K562 (cell line): ENCODE measurements around the gene TSR2. TPM values are rescaled to one million over a fixed set of nuclear protein-coding genes. Genes with fewer than 3 reads are reported as not detected.

ENCODE experiments used
- ATAC-seq: fragments of 200-7000 bp; cut with Tn5 transposase; 3 replicates; pipeline ENCODE4 v1.9.1; 2020; ENCODE audit warnings: moderate library complexity
- BruUV-seq: library from RNA; stranded (reverse); fragments of 400-500 nt; replicated peaks from 2 replicates; lab custom pipeline; 2021; lab: Mats Ljungman, UMichigan
- CTCF ChIA-PET: fragments of 300-600 bp; formaldehyde crosslinking; extraction: SDS; loops from one replicate; lab custom pipeline; 2021; ENCODE audit warnings: low intra/inter-chr PET ratio; lab: Yijun Ruan, JAX
- POLR2A ChIA-PET: fragments of 300-600, 350-650 bp; sonication (Branson Sonifier 250); formaldehyde crosslinking; extraction: SDS; loops from one replicate; lab custom pipeline; 2021; ENCODE audit warnings: antibody characterized with exemption, inconsistent platforms; lab: Yijun Ruan, JAX
- DNase-seq, 4 experiments: peaks; one replicate each; pipeline versions ENCODE4 v3.0.0 to v3.0.0-alpha.2; 2011 to 2018; ENCODE audit warnings: low spot score in 3 of 4, mixed read lengths in 3 of 4; ENCODE audit errors: extremely low read depth in 1 of 4
- FAIRE-seq: peaks from 2 replicates; lab custom pipeline; 2011; peaks lifted over from hg19 to GRCh38; lab: Jason Lieb, UNC
- H2AFZ ChIP-seq: 2 replicates; pipeline ENCODE4 v1.6.0; 2011; ENCODE audit warnings: low read depth, low read length, control low read depth, inconsistent platforms
- H3K27ac ChIP-seq: fragments of 200-600 bp; 3 replicates; pipeline ENCODE4 v1.8.0; 2011; ENCODE audit warnings: low read depth, mild to moderate bottlenecking, control low read depth, inconsistent platforms, low read length, moderate library complexity, mixed read lengths; ENCODE audit errors: extremely low read depth
- H3K27me3 ChIP-seq, 2 experiments: fragments of 300-600 bp in 1 of 2; 2 replicates in 1 of 2; 3 replicates in 1 of 2; pipeline versions ENCODE4 v1.6.0 to v1.8.0; 2011; ENCODE audit warnings: inconsistent platforms in 2 of 2, low read length in 2 of 2, mild to moderate bottlenecking in 1 of 2, mixed read lengths in 1 of 2, moderate library complexity in 1 of 2; ENCODE audit not compliant: control insufficient read depth in 2 of 2, insufficient read depth in 2 of 2
- H3K36me3 ChIP-seq: fragments of 300-600 bp; 3 replicates; pipeline ENCODE4 v1.8.0; 2011; ENCODE audit warnings: mild to moderate bottlenecking, low read length, inconsistent platforms; ENCODE audit not compliant: control insufficient read depth, insufficient read depth
- H3K4me1 ChIP-seq, 2 experiments: fragments of 200-600 bp in 1 of 2; replicated peaks in 1 of 2; 2 replicates in 1 of 2; 3 replicates in 1 of 2; pipeline versions ENCODE4 v1.5.1 to v1.8.0; 2011; ENCODE audit warnings: inconsistent platforms in 2 of 2, low read length in 2 of 2, mild to moderate bottlenecking in 1 of 2, mixed read lengths in 1 of 2, moderate library complexity in 1 of 2; ENCODE audit not compliant: control insufficient read depth in 2 of 2, insufficient read depth in 2 of 2
- H3K4me2 ChIP-seq: 2 replicates; pipeline ENCODE4 v1.6.1; 2011; ENCODE audit warnings: low read length, control low read depth, inconsistent platforms, mixed read lengths; ENCODE audit not compliant: insufficient read depth
- H3K4me3 ChIP-seq: fragments of 200-600 bp; sonication (generic), shearing (Covaris generic); 2 replicates; pipeline ENCODE4 v1.5.1; 2016; ENCODE audit warnings: control low read depth, inconsistent platforms
- H3K79me2 ChIP-seq: fragments of 200-600 bp; 3 replicates; pipeline ENCODE4 v1.8.0; 2011; ENCODE audit warnings: low read length, inconsistent platforms; ENCODE audit not compliant: control insufficient read depth, insufficient read depth
- H3K9ac ChIP-seq, 2 experiments: 2 replicates each; pipeline versions ENCODE4 v1.6.0 to v1.6.1; 2011; ENCODE audit warnings: low read depth in 2 of 2, low read length in 2 of 2, control low read depth in 1 of 2, inconsistent platforms in 1 of 2, mild to moderate bottlenecking in 1 of 2, mixed read lengths in 1 of 2; ENCODE audit not compliant: insufficient read depth in 1 of 2
- H3K9me1 ChIP-seq: one replicate; pipeline ENCODE4 v1.6.0; 2011; ENCODE audit warnings: inconsistent platforms, mild to moderate bottlenecking, low read length, moderate library complexity; ENCODE audit not compliant: control insufficient read depth, insufficient read depth
- H3K9me3 ChIP-seq: replicated peaks from 2 replicates; pipeline ENCODE4 v1.5.1; 2011; ENCODE audit warnings: low read depth, low read length, inconsistent platforms; ENCODE audit not compliant: control insufficient read depth, insufficient read depth
- H4K20me1 ChIP-seq: replicated peaks from 2 replicates; pipeline ENCODE4 v1.6.1; 2011; ENCODE audit warnings: low read length, inconsistent platforms, mixed read lengths; ENCODE audit not compliant: control insufficient read depth, insufficient read depth
- ETV5 ChIP-seq: sonication (generic); formaldehyde crosslinking; IDR thresholded peaks from 2 replicates; pipeline ENCODE4 v1.4.0; 2020; ENCODE audit warnings: low read depth, mild to moderate bottlenecking, missing genetic modification reagents
- FOXJ2 ChIP-seq: fragments of 200-800 bp; sonication (Bioruptor generic); IDR thresholded peaks from 2 replicates; pipeline ENCODE4 v1.6.1; 2016; ENCODE audit warnings: missing genetic modification characterization, missing compliant biosample characterization
- HSF4 ChIP-seq: fragments of 250-450 bp; sonication (Bioruptor Pico); IDR thresholded peaks from 2 replicates; pipeline ENCODE4 v2.1.2; 2022; ENCODE audit warnings: mild to moderate bottlenecking, moderate library complexity, borderline replicate concordance
- LCOR ChIP-seq: sonication (generic); formaldehyde crosslinking; IDR thresholded peaks from 2 replicates; pipeline ENCODE4 v1.8.0; 2022; ENCODE audit warnings: mild to moderate bottlenecking, missing genetic modification reagents
- NFATC3 ChIP-seq: fragments of 450-650 bp; IDR thresholded peaks from 2 replicates; pipeline ENCODE4 v1.6.1; 2017; ENCODE audit warnings: mild to moderate bottlenecking
- SETDB1 ChIP-seq: IDR thresholded peaks from one replicate; pipeline ENCODE4 v1.6.1; 2012; ENCODE audit warnings: low read length, control low read depth, inconsistent platforms
- TBP ChIP-seq: optimal IDR thresholded peaks from 2 replicates; pipeline ENCODE3; 2011; ENCODE audit warnings: low read depth, low read length, improper control_type of control experiment
- WGBS: fragments of 100-300 bp; shearing (Covaris generic); methylation state at CpG from one replicate; pipeline ENCODE4 v1.1.6; 2016; ENCODE audit warnings: low coverage, mixed read lengths; ENCODE audit not compliant: insufficient coverage; ENCODE audit errors: missing lambda C conversion rate; 5-methylcytosine and 5-hydroxymethylcytosine counted together
- in situ Hi-C: fragments of 300-500 bp; cut with MboI; formaldehyde crosslinking; loops from 4 replicates; pipeline ENCODE4 v1.15.0; 2018; ENCODE audit warnings: inconsistent platforms, mixed read lengths
- intact Hi-C: fragments of 100-400 bp; cut with micrococcal nuclease; formaldehyde crosslinking; loops from 2 replicates; pipeline ENCODE4 v1.14.2; 2022
- polyA plus RNA-seq, 8 experiments: library from polyadenylated mRNA; depleted of rRNA in 4 of 8; stranded (reverse) in 5 of 8; unstranded in 3 of 8; fragments of >200 nt; fragmentation: Nextera tagmentation in 2 of 8; fragmentation: Illumina TruSeq in 1 of 8; extraction: Ambion mirVana in 2 of 8; extraction: Trizol in 1 of 8; gene quantifications; 2 replicates each; pipeline versions ENCODE4 v1.2.1 to v1.2.3, GENCODE V29; 2011 to 2014; ENCODE audit warnings: inconsistent platforms in 1 of 8, missing spikeins in 1 of 8
- total RNA-seq, 7 experiments: library from RNA; depleted of rRNA in 6 of 7; stranded (reverse); fragments of >200 nt in 6 of 7; fragmentation: Illumina TruSeq in 2 of 7; extraction: Trizol in 2 of 7; gene quantifications; 2 replicates each; pipeline versions ENCODE4 v1.2.1 to v1.2.3, GENCODE V29; 2011 to 2021; ENCODE audit warnings: low replicate concordance in 1 of 7
- TF ChIP-seq, protein P1 (sequence below): fragments of 450-650 bp; IDR thresholded peaks from 2 replicates; pipeline ENCODE4 v1.6.1; 2016; ENCODE audit warnings: mild to moderate bottlenecking
- TF ChIP-seq, protein P2 (sequence below): fragments of 450-650 bp; IDR thresholded peaks from 2 replicates; pipeline ENCODE4 v1.6.1; 2017; ENCODE audit warnings: antibody characterized with exemption
- TF ChIP-seq, protein P3 (sequence below), 2 experiments: fragments of 450-650 bp; conservative IDR thresholded peaks; 2 replicates each; pipeline ENCODE4 v1.6.1; 2017; ENCODE audit warnings: mild to moderate bottlenecking in 2 of 2, moderate library complexity in 2 of 2
- TF ChIP-seq, protein P4 (sequence below): sonication (generic); formaldehyde crosslinking; IDR thresholded peaks from 2 replicates; pipeline ENCODE4 v1.8.0; 2022; ENCODE audit warnings: missing genetic modification reagents, mild to moderate bottlenecking, borderline replicate concordance
- TF ChIP-seq, protein P5 (sequence below): sonication (generic); formaldehyde crosslinking; IDR thresholded peaks from 2 replicates; pipeline ENCODE4 v1.8.0; 2023; ENCODE audit warnings: mild to moderate bottlenecking, missing genetic modification reagents
- TF ChIP-seq, protein P6 (sequence below): fragments of 450-650 bp; formaldehyde crosslinking; IDR thresholded peaks from 2 replicates; pipeline ENCODE4 v1.4.0; 2020; ENCODE audit warnings: mild to moderate bottlenecking, moderate library complexity

Gene TSR2
- total and polyA plus RNA-seq, 9 of the 15 experiments (the other 6 are each of a cell fraction or from before 2014, with no cell fraction given), result 8.6 to 50.0 (median 28.5) TPM

DNA sequence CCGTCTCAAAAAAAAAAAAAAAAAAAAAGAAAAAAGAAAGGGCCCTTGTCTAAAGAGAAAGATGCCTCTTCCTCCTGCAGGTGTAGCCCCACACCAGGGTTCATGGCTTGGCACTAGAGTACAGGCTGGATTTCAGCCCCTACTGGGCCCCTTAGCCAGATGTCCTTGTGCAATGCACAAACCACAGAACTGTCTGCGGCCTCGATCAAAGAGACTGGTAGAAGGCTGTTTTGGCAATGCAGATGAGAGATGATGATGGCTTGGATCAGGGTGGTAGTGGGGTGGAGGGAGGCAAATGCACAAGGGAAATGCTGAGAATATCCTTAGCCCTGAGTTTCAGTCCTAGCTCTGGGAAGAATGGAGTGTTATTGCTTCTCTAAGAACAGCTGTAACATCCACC, 26.5 kb upstream of the TSR2 start:
- no peak for FAIRE-seq
- no peaks in the 10 kb centered on the region for H3K36me3 ChIP-seq
- CTCF ChIA-PET, result no interaction called here
- TF ChIP-seq HSF4 (CRISPR knock-in tag) (no peak), FOXJ2 (no peak), NFATC3 (no peak), ETV5 (CRISPR knock-in tag) (no peak), SETDB1 (no peak), TBP (no peak), LCOR (no peak)
- TF ChIP-seq, protein P1, sequence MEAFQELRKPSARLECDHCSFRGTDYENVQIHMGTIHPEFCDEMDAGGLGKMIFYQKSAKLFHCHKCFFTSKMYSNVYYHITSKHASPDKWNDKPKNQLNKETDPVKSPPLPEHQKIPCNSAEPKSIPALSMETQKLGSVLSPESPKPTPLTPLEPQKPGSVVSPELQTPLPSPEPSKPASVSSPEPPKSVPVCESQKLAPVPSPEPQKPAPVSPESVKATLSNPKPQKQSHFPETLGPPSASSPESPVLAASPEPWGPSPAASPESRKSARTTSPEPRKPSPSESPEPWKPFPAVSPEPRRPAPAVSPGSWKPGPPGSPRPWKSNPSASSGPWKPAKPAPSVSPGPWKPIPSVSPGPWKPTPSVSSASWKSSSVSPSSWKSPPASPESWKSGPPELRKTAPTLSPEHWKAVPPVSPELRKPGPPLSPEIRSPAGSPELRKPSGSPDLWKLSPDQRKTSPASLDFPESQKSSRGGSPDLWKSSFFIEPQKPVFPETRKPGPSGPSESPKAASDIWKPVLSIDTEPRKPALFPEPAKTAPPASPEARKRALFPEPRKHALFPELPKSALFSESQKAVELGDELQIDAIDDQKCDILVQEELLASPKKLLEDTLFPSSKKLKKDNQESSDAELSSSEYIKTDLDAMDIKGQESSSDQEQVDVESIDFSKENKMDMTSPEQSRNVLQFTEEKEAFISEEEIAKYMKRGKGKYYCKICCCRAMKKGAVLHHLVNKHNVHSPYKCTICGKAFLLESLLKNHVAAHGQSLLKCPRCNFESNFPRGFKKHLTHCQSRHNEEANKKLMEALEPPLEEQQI, result no peak
- TF ChIP-seq, protein P2, sequence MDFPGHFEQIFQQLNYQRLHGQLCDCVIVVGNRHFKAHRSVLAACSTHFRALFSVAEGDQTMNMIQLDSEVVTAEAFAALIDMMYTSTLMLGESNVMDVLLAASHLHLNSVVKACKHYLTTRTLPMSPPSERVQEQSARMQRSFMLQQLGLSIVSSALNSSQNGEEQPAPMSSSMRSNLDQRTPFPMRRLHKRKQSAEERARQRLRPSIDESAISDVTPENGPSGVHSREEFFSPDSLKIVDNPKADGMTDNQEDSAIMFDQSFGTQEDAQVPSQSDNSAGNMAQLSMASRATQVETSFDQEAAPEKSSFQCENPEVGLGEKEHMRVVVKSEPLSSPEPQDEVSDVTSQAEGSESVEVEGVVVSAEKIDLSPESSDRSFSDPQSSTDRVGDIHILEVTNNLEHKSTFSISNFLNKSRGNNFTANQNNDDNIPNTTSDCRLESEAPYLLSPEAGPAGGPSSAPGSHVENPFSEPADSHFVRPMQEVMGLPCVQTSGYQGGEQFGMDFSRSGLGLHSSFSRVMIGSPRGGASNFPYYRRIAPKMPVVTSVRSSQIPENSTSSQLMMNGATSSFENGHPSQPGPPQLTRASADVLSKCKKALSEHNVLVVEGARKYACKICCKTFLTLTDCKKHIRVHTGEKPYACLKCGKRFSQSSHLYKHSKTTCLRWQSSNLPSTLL, result no peak
- TF ChIP-seq, protein P3, sequence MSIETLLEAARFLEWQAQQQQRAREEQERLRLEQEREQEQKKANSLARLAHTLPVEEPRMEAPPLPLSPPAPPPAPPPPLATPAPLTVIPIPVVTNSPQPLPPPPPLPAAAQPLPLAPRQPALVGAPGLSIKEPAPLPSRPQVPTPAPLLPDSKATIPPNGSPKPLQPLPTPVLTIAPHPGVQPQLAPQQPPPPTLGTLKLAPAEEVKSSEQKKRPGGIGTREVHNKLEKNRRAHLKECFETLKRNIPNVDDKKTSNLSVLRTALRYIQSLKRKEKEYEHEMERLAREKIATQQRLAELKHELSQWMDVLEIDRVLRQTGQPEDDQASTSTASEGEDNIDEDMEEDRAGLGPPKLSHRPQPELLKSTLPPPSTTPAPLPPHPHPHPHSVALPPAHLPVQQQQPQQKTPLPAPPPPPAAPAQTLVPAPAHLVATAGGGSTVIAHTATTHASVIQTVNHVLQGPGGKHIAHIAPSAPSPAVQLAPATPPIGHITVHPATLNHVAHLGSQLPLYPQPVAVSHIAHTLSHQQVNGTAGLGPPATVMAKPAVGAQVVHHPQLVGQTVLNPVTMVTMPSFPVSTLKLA (conservative IDR thresholded peaks at IDR 0.05), result no peak
- TF ChIP-seq, protein P4, sequence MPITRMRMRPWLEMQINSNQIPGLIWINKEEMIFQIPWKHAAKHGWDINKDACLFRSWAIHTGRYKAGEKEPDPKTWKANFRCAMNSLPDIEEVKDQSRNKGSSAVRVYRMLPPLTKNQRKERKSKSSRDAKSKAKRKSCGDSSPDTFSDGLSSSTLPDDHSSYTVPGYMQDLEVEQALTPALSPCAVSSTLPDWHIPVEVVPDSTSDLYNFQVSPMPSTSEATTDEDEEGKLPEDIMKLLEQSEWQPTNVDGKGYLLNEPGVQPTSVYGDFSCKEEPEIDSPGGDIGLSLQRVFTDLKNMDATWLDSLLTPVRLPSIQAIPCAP (CRISPR knock-in tag), result no peak
- TF ChIP-seq, protein P5, sequence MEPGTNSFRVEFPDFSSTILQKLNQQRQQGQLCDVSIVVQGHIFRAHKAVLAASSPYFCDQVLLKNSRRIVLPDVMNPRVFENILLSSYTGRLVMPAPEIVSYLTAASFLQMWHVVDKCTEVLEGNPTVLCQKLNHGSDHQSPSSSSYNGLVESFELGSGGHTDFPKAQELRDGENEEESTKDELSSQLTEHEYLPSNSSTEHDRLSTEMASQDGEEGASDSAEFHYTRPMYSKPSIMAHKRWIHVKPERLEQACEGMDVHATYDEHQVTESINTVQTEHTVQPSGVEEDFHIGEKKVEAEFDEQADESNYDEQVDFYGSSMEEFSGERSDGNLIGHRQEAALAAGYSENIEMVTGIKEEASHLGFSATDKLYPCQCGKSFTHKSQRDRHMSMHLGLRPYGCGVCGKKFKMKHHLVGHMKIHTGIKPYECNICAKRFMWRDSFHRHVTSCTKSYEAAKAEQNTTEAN (CRISPR knock-in tag), result no peak
- TF ChIP-seq, protein P6, sequence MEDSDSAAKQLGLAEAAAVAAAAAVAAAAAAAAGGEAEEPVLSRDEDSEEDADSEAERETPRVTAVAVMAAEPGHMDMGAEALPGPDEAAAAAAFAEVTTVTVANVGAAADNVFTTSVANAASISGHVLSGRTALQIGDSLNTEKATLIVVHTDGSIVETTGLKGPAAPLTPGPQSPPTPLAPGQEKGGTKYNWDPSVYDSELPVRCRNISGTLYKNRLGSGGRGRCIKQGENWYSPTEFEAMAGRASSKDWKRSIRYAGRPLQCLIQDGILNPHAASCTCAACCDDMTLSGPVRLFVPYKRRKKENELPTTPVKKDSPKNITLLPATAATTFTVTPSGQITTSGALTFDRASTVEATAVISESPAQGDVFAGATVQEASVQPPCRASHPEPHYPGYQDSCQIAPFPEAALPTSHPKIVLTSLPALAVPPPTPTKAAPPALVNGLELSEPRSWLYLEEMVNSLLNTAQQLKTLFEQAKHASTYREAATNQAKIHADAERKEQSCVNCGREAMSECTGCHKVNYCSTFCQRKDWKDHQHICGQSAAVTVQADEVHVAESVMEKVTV, result no peak

More for the DNA sequence above, 26.5 kb upstream of the TSR2 start:
- Histone ChIP-seq H3K27ac (no peak overlapping the region), H3K9me3 (no peaks in the 10 kb centered on the region), H2AFZ (no peak overlapping the region), H3K9me1 (no peaks in the 10 kb centered on the region), H3K4me1 (no peaks in the 10 kb centered on the region), H3K4me2 (no peak overlapping the region), H3K27me3 (peaks cover 0 to 6% of the 10 kb centered on the region in 2 experiments; a peak in 2 of 5 replicates), H4K20me1 (no peaks in the 10 kb centered on the region), H3K79me2 (no peaks in the 10 kb centered on the region), H3K9ac (no peak overlapping the region), H3K4me3 (no peak overlapping the region)
- in situ Hi-C loops, result no loop called here
- WGBS, result 13% methylated on average over 2 of the region's 3 CpGs
- intact Hi-C loops, result no loop called here
- POLR2A ChIA-PET, result no interaction called here
- ATAC-seq, result no peak
- BruUV-seq, result no TSS peak
- DNase-seq, result no peak
